Measurements from ENCODE around the gene MIOX. TPM values are rescaled to one million over a fixed set of nuclear protein-coding genes. Genes with fewer than 3 reads are reported as not detected.

The MIOX gene
- total and polyA plus RNA-seq, 10 of the 15 experiments (the other 5 are each of a cell fraction or from before 2014, with no cell fraction given), result 0.10 to 0.31 TPM; not detected in 8

DNA sequence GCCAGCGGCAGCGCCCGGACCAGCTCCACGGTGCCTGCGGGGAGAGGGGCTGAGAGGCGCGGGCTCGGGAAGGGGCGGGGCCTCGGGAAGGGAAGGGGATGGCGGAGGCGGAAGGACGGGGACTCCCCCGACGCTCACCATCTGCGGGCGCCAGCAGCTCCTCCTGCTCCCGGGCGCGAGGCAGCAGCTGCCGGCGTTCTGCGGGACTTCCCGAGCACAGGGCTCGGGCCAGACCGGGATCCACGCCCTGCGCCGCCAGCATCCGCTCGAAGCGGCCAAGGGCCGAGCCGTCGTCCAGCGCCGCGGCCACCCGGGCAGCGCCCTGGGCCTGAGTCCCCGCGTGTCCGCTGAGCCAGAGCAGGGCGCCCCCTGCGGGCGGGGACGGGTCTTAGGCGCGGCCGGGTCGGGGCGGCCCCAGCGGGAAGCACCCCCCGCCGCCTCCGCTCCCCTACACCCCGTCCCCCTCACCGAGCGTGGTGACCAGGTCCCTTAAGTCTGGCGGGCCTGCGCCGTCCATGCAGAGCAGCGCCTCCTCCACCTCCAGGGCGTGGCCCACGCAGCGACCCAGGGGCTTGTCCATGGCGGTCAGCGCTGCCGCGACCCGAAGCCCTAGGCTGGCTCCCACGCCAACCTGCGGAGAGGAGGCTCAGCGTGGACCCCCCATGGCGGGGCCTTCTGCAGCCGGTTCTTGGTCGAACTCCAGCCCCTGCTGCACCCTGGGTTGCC lies 39.6 kb downstream of the MIOX start (continued):
- TF ChIP-seq CEBPB (IDR thresholded peaks at IDR 0.05; ENCODE audit: borderline replicate concordance in 1 of 2, low read depth in 2 of 2, low read length in 2 of 2) (no peak), POU2F2 (IDR thresholded peaks at IDR 0.05; ENCODE audit: borderline replicate concordance, low read depth, low read length) (peak; percentile 28; the same call in 1 of the 3 replicates), NFXL1 (IDR thresholded peaks at IDR 0.05; ENCODE audit: borderline replicate concordance) (no peak), NFYB (IDR thresholded peaks at IDR 0.05; ENCODE audit: insufficient read depth, low read depth, low read length) (no peak), CREB1 (IDR thresholded peaks at IDR 0.05; ENCODE audit: low read depth) (no peak), ASH2L (IDR thresholded peaks at IDR 0.05; ENCODE audit: borderline replicate concordance, low read depth) (no peak), FOS (IDR thresholded peaks at IDR 0.05; ENCODE audit: borderline replicate concordance, extremely low read depth, insufficient read length) (no peak), CHD1 (IDR thresholded peaks at IDR 0.05; ENCODE audit: low read depth, low read length) (no peak), JUND (IDR thresholded peaks at IDR 0.05; ENCODE audit: low read depth, low read length) (no peak), EGR1 (IDR thresholded peaks at IDR 0.05; ENCODE audit: borderline replicate concordance in 1 of 2, low read depth in 2 of 2, low read length in 2 of 2) (peak in 1 of 2 experiments; percentile 83; a peak in 2 of 3 replicates), SREBF2 (IDR thresholded peaks at IDR 0.05; ENCODE audit: low read length) (no peak), SUPT20H (IDR thresholded peaks at IDR 0.05; ENCODE audit: borderline replicate concordance, control insufficient read depth, low read depth, low read length) (no peak)
- TF ChIP-seq, protein P1, sequence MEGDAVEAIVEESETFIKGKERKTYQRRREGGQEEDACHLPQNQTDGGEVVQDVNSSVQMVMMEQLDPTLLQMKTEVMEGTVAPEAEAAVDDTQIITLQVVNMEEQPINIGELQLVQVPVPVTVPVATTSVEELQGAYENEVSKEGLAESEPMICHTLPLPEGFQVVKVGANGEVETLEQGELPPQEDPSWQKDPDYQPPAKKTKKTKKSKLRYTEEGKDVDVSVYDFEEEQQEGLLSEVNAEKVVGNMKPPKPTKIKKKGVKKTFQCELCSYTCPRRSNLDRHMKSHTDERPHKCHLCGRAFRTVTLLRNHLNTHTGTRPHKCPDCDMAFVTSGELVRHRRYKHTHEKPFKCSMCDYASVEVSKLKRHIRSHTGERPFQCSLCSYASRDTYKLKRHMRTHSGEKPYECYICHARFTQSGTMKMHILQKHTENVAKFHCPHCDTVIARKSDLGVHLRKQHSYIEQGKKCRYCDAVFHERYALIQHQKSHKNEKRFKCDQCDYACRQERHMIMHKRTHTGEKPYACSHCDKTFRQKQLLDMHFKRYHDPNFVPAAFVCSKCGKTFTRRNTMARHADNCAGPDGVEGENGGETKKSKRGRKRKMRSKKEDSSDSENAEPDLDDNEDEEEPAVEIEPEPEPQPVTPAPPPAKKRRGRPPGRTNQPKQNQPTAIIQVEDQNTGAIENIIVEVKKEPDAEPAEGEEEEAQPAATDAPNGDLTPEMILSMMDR (IDR thresholded peaks at IDR 0.05 in 2 of 3, conservative IDR thresholded peaks at IDR 0.05 in 1 of 3; ENCODE audit: control insufficient read depth in 2 of 3, extremely low read depth in 1 of 3, insufficient read depth in 1 of 3, low read depth in 3 of 3, low read length in 3 of 3), result peak; percentile 57 to 60 (median 58); a peak in 5 of 6 replicates
- TF ChIP-seq, protein P2, sequence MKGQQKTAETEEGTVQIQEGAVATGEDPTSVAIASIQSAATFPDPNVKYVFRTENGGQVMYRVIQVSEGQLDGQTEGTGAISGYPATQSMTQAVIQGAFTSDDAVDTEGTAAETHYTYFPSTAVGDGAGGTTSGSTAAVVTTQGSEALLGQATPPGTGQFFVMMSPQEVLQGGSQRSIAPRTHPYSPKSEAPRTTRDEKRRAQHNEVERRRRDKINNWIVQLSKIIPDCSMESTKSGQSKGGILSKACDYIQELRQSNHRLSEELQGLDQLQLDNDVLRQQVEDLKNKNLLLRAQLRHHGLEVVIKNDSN (IDR thresholded peaks at IDR 0.05; ENCODE audit: borderline replicate concordance, extremely low read length, insufficient read depth, low read depth, low read length), result no peak
- TF ChIP-seq, protein P3, sequence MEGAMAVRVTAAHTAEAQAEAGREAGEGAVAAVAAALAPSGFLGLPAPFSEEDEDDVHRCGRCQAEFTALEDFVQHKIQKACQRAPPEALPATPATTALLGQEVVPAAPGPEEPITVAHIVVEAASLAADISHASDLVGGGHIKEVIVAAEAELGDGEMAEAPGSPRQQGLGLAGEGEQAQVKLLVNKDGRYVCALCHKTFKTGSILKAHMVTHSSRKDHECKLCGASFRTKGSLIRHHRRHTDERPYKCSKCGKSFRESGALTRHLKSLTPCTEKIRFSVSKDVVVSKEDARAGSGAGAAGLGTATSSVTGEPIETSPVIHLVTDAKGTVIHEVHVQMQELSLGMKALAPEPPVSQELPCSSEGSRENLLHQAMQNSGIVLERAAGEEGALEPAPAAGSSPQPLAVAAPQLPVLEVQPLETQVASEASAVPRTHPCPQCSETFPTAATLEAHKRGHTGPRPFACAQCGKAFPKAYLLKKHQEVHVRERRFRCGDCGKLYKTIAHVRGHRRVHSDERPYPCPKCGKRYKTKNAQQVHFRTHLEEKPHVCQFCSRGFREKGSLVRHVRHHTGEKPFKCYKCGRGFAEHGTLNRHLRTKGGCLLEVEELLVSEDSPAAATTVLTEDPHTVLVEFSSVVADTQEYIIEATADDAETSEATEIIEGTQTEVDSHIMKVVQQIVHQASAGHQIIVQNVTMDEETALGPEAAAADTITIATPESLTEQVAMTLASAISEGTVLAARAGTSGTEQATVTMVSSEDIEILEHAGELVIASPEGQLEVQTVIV (IDR thresholded peaks at IDR 0.05; ENCODE audit: borderline replicate concordance, partially characterized antibody), result no peak
- TF ChIP-seq, protein P4, sequence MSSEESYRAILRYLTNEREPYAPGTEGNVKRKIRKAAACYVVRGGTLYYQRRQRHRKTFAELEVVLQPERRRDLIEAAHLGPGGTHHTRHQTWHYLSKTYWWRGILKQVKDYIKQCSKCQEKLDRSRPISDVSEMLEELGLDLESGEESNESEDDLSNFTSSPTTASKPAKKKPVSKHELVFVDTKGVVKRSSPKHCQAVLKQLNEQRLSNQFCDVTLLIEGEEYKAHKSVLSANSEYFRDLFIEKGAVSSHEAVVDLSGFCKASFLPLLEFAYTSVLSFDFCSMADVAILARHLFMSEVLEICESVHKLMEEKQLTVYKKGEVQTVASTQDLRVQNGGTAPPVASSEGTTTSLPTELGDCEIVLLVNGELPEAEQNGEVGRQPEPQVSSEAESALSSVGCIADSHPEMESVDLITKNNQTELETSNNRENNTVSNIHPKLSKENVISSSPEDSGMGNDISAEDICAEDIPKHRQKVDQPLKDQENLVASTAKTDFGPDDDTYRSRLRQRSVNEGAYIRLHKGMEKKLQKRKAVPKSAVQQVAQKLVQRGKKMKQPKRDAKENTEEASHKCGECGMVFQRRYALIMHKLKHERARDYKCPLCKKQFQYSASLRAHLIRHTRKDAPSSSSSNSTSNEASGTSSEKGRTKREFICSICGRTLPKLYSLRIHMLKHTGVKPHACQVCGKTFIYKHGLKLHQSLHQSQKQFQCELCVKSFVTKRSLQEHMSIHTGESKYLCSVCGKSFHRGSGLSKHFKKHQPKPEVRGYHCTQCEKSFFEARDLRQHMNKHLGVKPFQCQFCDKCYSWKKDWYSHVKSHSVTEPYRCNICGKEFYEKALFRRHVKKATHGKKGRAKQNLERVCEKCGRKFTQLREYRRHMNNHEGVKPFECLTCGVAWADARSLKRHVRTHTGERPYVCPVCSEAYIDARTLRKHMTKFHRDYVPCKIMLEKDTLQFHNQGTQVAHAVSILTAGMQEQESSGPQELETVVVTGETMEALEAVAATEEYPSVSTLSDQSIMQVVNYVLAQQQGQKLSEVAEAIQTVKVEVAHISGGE (CRISPR knock-in tag; IDR thresholded peaks at IDR 0.05), result no peak
